GM23338 (cell line): ENCODE results near the gene CMPK2.

Experiments used
- EZH2 ChIP-seq: fragments of 200-600 bp; sonication (generic); IDR thresholded peaks from one replicate; pipeline ENCODE4 v1.8.0; 2017; ENCODE audit warnings: antibody characterized with exemption, mild to moderate bottlenecking, low read depth; ENCODE audit not compliant: unreplicated experiment
- REST ChIP-seq: IDR thresholded peaks from one replicate; pipeline ENCODE4 v1.6.1; 2018; ENCODE audit warnings: antibody characterized with exemption; ENCODE audit not compliant: unreplicated experiment
- ZNF331 ChIP-seq: fragments of 250-450 bp; sonication (Bioruptor Pico); IDR thresholded peaks from 2 replicates; pipeline ENCODE4 v1.5.0; 2020; ENCODE audit warnings: low read depth, mild to moderate bottlenecking, moderate library complexity
- TF ChIP-seq, protein P1 (sequence below), 2 experiments: fragments of 200-600 bp in 1 of 2; sonication (generic) in 1 of 2; conservative IDR thresholded peaks; 2 replicates each; pipeline versions ENCODE4 v1.5.1 to v1.6.1; 2016 to 2017; ENCODE audit warnings: antibody characterized with exemption in 2 of 2, low read depth in 2 of 2, mild to moderate bottlenecking in 2 of 2, moderate library complexity in 1 of 2

- TF ChIP-seq, protein P1, sequence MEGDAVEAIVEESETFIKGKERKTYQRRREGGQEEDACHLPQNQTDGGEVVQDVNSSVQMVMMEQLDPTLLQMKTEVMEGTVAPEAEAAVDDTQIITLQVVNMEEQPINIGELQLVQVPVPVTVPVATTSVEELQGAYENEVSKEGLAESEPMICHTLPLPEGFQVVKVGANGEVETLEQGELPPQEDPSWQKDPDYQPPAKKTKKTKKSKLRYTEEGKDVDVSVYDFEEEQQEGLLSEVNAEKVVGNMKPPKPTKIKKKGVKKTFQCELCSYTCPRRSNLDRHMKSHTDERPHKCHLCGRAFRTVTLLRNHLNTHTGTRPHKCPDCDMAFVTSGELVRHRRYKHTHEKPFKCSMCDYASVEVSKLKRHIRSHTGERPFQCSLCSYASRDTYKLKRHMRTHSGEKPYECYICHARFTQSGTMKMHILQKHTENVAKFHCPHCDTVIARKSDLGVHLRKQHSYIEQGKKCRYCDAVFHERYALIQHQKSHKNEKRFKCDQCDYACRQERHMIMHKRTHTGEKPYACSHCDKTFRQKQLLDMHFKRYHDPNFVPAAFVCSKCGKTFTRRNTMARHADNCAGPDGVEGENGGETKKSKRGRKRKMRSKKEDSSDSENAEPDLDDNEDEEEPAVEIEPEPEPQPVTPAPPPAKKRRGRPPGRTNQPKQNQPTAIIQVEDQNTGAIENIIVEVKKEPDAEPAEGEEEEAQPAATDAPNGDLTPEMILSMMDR (conservative IDR thresholded peaks at IDR 0.05; ENCODE audit: low read depth in 2 of 2), result no peak
- TF ChIP-seq ZNF331 (CRISPR knock-in tag), result no peak
- no peak for TF ChIP-seq EZH2
- TF ChIP-seq REST, result no peak
Measured at GRCh38 chr2:6824962-6825361, 40.7 kb downstream of the CMPK2 start.
